ENCODE results near the gene CD9.

GRCh38 chr12:6204533-6205143, 4.4 kb downstream of the CD9 start:
- TF ChIP-seq POLR2A (IDR thresholded peaks at IDR 0.05; ENCODE audit: low read depth, low read length) (no peak), SPI1 (IDR thresholded peaks at IDR 0.05; ENCODE audit: low read depth, low read length) (no peak)
